Measurements from ENCODE around the gene KRT78. TPM values are rescaled to one million over a fixed set of nuclear protein-coding genes. Genes with fewer than 3 reads are reported as not detected.

KRT78 gene
- total and polyA plus RNA-seq, 9 of the 15 experiments (the other 6 are each of a cell fraction or from before 2014, with no cell fraction given), result not detected

GRCh38 chr12:52879394-52880351 lies 30.9 kb upstream of the KRT78 start (continued):
- no peak for TF ChIP-seq PML (IDR thresholded peaks at IDR 0.05; ENCODE audit: low read length)
- peak in 1 of 2 experiments; percentile 74; a peak in 2 of 4 replicates for TF ChIP-seq UBTF (IDR thresholded peaks at IDR 0.05; ENCODE audit: borderline replicate concordance in 1 of 2, low read depth in 2 of 2, low read length in 2 of 2)
- peak; percentile 82; the same call in 1 of the 2 replicates for TF ChIP-seq ARID3B (CRISPR knock-in tag; IDR thresholded peaks at IDR 0.05; ENCODE audit: borderline replicate concordance)
- TF ChIP-seq ZBTB43 (CRISPR knock-in tag; IDR thresholded peaks at IDR 0.05), result no peak
- 0 out of 2 replicates have a peak, but pooled peaks have one; percentile 28 for TF ChIP-seq DPF2 (IDR thresholded peaks at IDR 0.05)
- no peak for TF ChIP-seq PCBP1 (IDR thresholded peaks at IDR 0.05; ENCODE audit: low read depth, low read length, poor library complexity, severe bottlenecking)
- peak; percentile 78 for TF ChIP-seq SMAD4 (CRISPR knock-in tag; conservative IDR thresholded peaks at IDR 0.05)
- TF ChIP-seq SOX6 (IDR thresholded peaks at IDR 0.05), result no peak
- TF ChIP-seq ZNF143 (CRISPR knock-in tag; IDR thresholded peaks at IDR 0.05), result no peak
- no peak for TF ChIP-seq DACH1 (IDR thresholded peaks at IDR 0.05; ENCODE audit: partially characterized antibody)
- peak; percentile 96 for TF ChIP-seq STAG1 (CRISPR knock-in tag; IDR thresholded peaks at IDR 0.05; ENCODE audit: borderline replicate concordance)

Data from K562 (cell line).